NCI-H2196 treated with DMSO at 0.1 percent for 48 hours (cell line): ENCODE results near the gene AFAP1L1.

Source experiments
- DNase-seq: peaks from one replicate; lab custom pipeline; 2025; ENCODE audit not compliant: unreplicated experiment; lab: John Stamatoyannopoulos, UW

AFAP1L1 gene

GRCh38 chr5:149344151-149344550 lies 72.5 kb downstream of the AFAP1L1 start:
- DNase-seq, result no peak

DNA sequence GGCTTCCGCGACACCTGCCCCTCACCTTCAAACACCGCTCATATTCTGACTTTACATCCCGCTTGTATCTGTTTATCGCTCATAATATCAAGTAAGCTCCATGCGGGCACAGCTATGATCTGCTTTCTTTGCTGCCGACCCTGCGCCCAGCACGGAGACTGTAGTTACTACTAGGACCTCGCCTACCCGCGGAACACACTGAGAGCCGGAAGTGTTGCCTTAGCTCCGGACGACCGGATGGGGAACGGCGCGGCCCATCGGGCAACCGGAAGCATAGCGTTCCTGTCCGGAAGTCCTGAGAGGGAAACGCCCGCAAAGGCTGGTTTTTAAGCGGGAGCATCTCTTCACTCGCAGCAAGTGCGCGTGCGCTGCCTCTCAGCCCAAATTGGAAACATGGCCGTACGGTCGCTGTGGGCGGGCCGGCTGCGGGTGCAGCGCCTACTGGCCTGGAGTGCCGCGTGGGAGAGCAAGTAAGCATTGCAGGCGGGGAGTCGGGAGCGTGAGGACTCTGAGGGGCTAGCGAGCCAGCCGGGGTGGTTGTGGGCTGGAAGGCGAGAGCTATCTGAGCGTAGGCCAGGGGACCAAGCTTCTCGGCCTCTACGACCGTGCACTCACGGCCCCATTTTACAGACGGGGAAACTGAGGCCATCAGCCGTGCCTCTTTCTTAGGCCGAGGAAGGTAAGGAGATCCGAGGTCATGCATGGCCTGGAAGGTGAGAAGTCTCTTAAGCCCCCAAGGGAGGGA lies 73.7 kb downstream of the AFAP1L1 start, which contains the start of gene GRPEL2:
GRPEL2 (plus strand) TSS at position 353 of the 745 bp plus-strand sequence; CDS start at position 394, 41 bp downstream.
- peak; percentile 96 for DNase-seq

- no peak for DNase-seq
These were observed 74.2 kb downstream of the AFAP1L1 start for GRCh38 chr5:149345892-149346222.

GRCh38 chr5:149348518-149348917 lies 76.9 kb downstream of the AFAP1L1 start:
- DNase-seq, result no peak

DNA sequence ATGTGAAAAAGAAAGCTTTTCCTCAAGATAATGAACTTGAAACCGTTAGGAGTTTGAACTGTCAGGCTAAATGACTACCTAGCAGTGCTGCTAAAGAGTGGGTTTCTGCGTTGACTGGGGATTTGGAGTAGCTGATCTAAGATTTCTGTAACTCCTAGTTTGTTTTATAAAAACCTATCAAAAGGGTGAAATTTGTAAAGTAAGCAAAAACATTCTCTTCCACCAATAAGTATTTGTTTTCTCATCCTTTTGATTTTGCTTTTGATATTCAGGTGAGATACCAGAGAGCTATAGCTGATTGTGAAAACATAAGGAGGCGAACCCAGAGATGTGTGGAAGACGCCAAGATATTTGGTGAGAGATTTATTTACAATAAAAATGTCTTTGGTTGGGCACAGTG lies 77.7 kb downstream of the AFAP1L1 start:
- DNase-seq, result no peak

DNA sequence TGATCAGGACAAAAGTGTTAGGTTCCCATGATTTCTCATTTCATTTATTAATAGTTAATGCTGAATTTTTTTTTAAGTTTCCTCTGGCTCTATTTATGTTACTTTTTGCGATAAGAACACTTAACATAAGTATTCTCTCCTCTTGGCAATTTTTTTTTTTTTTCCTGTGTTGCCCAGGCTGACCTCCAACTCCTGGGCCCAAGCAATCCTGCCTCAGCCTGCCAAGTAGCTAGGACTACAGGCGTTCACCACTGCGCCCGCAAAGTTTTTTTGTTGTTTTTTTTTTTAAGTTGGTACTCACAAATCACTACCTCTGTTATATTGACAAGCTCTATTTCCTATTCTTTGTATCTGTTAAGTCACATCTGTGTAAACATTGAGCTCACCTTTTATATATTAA lies 80.5 kb downstream of the AFAP1L1 start:
- DNase-seq, result no peak

DNA sequence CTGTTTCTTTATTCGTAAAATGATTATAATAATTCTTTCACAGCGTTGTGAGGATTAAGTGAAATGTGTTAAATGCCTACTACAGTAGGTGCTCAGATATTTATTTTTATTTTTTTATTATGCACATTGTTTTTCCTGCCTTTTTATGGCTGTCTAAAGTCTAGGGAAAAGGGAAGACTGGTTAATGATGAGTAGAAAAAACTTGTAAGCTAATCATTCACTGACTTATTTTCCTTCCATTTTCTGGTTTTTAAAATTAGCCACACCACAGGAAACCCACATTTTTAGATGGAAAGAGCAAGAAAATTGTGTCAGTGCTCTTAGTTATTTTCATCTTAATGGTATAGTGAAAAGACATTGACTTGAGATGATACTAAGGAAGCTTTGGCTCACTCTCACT lies 82.3 kb downstream of the AFAP1L1 start:
- DNase-seq, result no peak

GRCh38 chr5:149355688-149356087 lies 84.0 kb downstream of the AFAP1L1 start:
- DNase-seq, result no peak

- DNase-seq, result no peak
These were observed 84.7 kb downstream of the AFAP1L1 start for GRCh38 chr5:149356391-149356790.

DNA sequence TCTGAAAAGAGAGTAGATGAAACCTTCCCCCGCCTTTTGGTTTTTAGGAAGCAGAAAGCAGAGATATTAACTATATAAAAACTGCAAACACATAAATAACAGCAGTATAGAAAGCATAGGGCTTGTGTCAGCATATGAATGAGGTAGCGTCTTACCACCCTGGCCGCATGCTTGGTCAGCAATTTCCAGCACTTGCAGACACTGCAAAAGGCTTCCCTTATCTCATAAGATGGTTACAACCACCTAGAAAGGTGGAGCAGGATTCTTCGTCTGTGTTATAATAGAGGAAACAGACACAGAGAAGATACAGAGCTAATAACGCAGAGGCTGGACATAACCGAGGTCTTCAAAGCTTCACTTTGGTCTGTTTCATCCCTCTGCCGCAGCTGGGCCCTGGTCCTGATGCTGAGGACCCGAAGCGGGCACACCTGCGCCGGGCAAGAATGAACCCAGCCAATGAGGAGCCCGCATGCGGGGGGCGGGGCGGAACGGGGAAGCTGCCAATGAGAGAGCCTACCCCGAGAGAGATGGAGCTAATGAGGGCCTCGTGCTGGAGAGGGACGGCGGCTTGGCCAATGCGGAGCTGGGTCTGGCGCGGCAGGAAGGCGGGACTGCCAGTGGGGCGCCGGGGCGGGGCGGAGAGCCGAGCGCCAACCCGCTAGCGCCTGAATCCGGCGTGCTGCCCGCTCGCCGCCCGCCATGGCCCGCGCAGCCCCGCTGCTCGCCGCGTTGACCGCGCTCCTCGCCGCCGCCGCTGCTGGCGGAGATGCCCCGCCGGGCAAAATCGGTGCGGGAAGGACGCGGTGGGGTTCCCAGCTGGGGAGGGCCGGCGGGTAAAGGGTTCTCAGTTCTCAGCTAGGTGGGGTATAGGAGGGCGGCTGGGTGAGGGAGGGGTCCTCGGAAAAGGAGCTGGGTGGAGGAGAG lies 86.0 kb downstream of the AFAP1L1 start, which contains the start of gene PCYOX1L:
PCYOX1L (plus strand) TSS at position 677 of the 924 bp plus-strand sequence; CDS start at position 700, 23 bp downstream.
- peak; percentile 95 for DNase-seq

- no peak for DNase-seq
These were observed 86.6 kb downstream of the AFAP1L1 start for GRCh38 chr5:149358294-149358651.

DNA sequence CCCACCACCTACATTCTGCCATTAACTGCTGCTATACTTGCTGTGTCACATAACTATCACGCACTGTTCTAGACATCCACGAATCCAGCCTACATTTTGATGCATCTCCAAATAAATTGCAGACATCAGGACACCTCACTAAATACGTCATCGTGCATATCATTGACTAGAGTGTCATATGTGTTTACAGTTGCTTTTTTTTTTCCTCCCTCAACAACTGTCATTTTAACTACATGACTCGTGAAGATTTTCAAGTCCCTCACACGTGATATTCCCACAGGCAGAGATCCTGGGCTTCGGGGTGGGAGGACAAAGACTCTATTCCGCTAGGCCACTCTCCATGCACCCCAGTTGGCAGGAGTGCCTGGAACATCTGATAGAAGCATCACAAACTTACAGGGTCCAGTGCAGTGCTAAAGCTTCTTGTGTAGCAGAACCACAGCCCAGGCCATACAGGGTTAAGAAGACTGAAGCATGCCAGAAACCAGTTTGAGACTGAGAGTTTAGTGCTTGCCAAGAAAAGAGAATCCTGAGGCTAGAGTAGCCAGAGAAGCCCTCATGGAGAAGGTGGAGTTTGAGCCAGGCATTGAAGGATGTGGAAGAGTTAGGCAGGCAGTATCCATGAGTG lies 87.3 kb downstream of the AFAP1L1 start:
- DNase-seq, result no peak

- DNase-seq, result no peak
These were observed 88.6 kb downstream of the AFAP1L1 start for GRCh38 chr5:149360272-149360671.

- no peak for DNase-seq
These were observed 90.9 kb downstream of the AFAP1L1 start for GRCh38 chr5:149362541-149362940.

GRCh38 chr5:149363358-149363757 lies 91.7 kb downstream of the AFAP1L1 start:
- no peak for DNase-seq

DNA sequence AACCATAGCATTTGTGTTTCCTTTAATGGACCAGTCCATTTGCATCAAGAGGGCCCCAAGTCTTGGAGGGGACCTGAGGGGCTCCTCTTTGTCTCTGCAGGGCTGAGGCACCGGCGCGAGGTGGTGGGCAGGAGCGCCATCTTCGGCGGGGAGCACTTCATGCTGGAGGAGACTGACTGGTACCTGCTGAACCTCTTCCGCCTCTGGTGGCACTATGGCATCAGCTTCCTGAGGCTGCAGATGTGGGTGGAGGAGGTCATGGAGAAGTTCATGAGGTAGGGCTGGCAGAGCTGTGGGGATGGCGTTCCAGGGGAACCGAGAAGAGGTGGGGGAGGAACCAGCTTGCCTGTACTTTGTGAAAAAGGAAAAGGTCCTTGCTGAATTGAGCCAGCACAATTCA lies 92.3 kb downstream of the AFAP1L1 start:
- no peak for DNase-seq

- DNase-seq, result no peak
These were observed 93.1 kb downstream of the AFAP1L1 start for GRCh38 chr5:149364719-149365118.

DNA sequence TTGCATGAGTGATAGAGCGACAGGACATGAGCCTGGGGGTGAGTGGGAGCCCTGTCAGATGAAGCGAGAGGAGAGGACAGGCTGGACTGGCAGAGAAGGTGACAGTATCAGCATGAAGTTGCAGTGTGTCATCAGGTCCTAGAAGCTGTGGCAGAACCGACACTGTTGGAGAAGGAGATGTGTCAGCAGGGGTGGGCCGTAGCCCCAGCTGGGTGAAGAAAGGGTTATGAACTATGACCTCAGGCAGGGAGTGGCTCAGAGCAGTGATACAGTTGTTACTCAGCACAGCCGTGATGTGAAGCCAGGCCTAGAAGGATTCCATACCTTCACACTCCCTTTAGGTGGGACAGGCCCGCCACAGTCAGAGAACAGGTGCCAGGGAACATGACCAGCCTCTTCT lies 93.8 kb downstream of the AFAP1L1 start:
- DNase-seq, result no peak

- DNase-seq, result no peak
These were observed 94.6 kb downstream of the AFAP1L1 start for GRCh38 chr5:149366169-149366729.

DNA sequence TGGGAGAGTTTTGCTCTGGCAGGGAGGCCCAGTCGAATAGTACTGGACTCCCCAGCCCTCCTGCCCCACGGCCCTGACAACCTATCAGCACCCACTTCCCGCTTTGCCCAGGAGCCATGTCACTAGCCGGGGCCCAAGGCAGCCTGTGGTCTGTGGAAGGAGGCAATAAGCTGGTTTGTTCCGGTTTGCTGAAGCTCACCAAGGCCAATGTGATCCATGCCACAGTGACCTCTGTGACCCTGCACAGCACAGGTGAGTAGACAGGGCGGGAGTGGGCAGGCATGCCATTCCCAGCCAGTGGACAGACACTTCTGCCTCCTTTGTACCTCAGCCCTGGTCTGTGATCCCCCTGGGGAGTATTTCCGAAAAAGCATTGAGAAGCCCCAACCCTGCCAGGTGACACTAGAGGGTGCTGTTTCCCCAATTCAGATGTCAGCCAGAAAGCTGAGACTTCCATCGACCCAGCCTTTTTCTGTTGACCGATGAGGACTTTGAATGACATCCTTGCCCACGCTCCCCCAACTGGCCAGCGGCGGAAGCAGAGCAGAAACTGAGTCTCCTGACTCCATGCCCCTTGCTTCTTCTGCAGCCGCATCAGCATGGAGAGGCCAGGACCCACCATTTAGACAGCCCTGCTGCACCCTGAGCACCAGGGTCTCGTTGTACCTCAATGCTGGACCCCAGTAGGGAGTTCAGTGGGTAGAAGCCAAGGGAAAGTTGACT lies 95.8 kb downstream of the AFAP1L1 start:
- DNase-seq, result peak; percentile 30
